Measurements from ENCODE around the gene SPRY2. TPM values are rescaled to one million over a fixed set of nuclear protein-coding genes. Genes with fewer than 3 reads are reported as not detected.
"Not testable (repeated sequence)": the region's sequence is repeated elsewhere in the genome, so short reads cannot be mapped to it uniquely, and the experiment has no call there.

SPRY2 gene
- total and polyA plus RNA-seq, 4 experiments from 2014 or later: 0.38 to 0.42 TPM; not detected in 2

DNA sequence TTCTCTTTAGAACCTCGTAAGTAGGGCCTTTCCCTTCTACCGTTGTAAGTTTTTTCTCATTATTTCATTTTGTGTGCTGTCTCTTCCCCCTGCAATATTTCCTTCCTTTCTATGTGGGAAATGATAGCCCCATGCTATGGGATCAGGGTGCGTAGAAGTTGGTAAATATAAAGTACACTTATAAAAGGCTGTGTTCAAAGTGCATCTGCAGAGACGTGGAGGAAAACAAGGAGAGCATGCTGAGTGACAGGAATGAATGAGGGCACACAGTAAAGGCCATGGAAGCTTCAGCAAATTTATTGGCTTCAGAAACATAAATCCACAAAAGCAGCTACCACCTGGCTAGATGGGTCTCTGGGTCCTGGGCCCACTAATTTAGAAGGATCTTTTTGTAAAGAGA, 21.6 kb upstream of the SPRY2 start:
- H3K27ac ChIP-seq (ENCODE audit: low read depth, low read length): no peak overlapping the region
- no peaks in the 10 kb centered on the region for H3K36me3 ChIP-seq (ENCODE audit: insufficient read depth, low read length)
- no peaks in the 10 kb centered on the region for H3K9me3 ChIP-seq (ENCODE audit: control insufficient read depth in 1 of 2, low read length in 2 of 2)
- H3K27me3 ChIP-seq (ENCODE audit: insufficient read depth, low read length): no peaks in the 10 kb centered on the region
- H3K9me3 Mint-ChIP-seq: no peaks in the 10 kb centered on the region
- DNase-seq: no peak
- H3K27me3 Mint-ChIP-seq: peaks cover 0 to 2% of the 10 kb centered on the region in 2 donors
- no peak overlapping the region for H3K4me3 Mint-ChIP-seq
- no peaks in the 10 kb centered on the region for H3K4me1 ChIP-seq (ENCODE audit: insufficient read depth, low read length)
- peaks cover 0 to 3% (median 0%) of the 10 kb centered on the region in 4 donors for H3K4me1 Mint-ChIP-seq
- intact Hi-C loops (cut with micrococcal nuclease): no loop called here
- no peaks in the 10 kb centered on the region for H3K36me3 Mint-ChIP-seq
- ChIA-PET POLR2A (ENCODE audit: partially characterized antibody) (no interaction called here), CTCF (ENCODE audit: partially characterized antibody) (interaction anchor here (0.5 to 0.6 kb wide), 2 partner anchors 27 to 60 kb away, joined by 3 read pairs; no protein-coding TSS in a partner anchor)
- no peak overlapping the region for H3K27ac Mint-ChIP-seq
- no peak overlapping the region for H3K4me3 ChIP-seq (ENCODE audit: low read length in 2 of 2)

GRCh38 chr13:80361883-80362327, 21.0 kb upstream of the SPRY2 start:
- Histone ChIP-seq H3K27ac (ENCODE audit: low read depth, low read length) (no peak overlapping the region), H3K4me1 (ENCODE audit: insufficient read depth, low read length) (no peaks in the 10 kb centered on the region), H3K36me3 (ENCODE audit: insufficient read depth, low read length) (no peaks in the 10 kb centered on the region), H3K27me3 (ENCODE audit: insufficient read depth, low read length) (no peaks in the 10 kb centered on the region), H3K9me3 (ENCODE audit: control insufficient read depth in 1 of 2, low read length in 2 of 2) (no peaks in the 10 kb centered on the region), H3K4me3 (ENCODE audit: low read length in 2 of 2) (no peak overlapping the region)
- H3K27me3 Mint-ChIP-seq: peaks cover 0 to 4% of the 10 kb centered on the region in 2 donors
- ChIA-PET POLR2A (ENCODE audit: partially characterized antibody) (no interaction called here), CTCF (ENCODE audit: partially characterized antibody) (interaction anchor here (0.6 to 0.7 kb wide), 2 partner anchors 59 to 525 kb away, joined by 3 read pairs; no protein-coding TSS in a partner anchor)
- H3K9me3 Mint-ChIP-seq: no peaks in the 10 kb centered on the region
- no peaks in the 10 kb centered on the region for H3K36me3 Mint-ChIP-seq
- peaks cover 0 to 3% (median 0%) of the 10 kb centered on the region in 4 donors for H3K4me1 Mint-ChIP-seq
- no peak overlapping the region for H3K27ac Mint-ChIP-seq
- no peak for DNase-seq
- H3K4me3 Mint-ChIP-seq: no peak overlapping the region
- intact Hi-C loops (cut with micrococcal nuclease): no loop called here

DNA sequence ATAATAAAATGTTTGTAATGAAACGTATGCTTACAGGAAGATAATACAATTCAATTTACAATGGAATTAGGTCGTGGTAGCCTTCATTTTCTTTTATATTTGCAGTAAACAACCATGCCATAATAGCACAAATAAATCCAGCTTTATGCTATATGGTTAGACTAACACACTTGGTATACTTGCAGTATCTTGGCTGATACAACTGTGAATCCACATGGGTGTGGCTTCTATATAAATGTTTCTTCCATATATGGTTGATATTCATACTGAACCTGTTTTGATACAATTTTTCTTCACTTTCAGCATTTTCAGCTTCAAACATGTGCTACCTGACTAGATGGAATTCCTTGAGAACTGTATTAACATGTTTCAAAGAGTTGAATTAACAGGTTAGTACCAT, 20.4 kb upstream of the SPRY2 start:
- DNase-seq: no peak

DNA sequence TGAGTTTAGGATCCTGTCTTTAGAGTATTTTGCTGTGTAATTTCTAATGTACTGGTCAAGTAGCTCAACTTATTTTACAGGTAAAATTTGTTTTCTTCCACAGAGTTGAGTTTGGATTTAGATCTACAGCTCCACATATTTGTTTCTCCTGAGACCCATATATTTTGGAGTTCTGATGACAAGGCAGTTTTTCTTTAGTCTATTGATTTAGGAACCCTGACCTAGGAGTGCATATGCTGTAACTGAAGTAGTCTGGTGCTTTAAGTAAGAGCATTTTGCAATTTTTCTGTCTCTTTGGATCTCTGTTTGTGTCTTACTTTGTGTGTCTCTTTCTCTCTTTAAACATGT, 19.5 kb upstream of the SPRY2 start:
- H3K27me3 ChIP-seq (ENCODE audit: insufficient read depth, low read length): no peaks in the 10 kb centered on the region
- Mint-ChIP-seq H3K27ac (no peak overlapping the region), H3K9me3 (peaks cover 0 to 4% (median 0%) of the 10 kb centered on the region in 8 donors), H3K4me3 (no peak overlapping the region), H3K4me1 (peaks cover 0 to 3% (median 0%) of the 10 kb centered on the region in 4 donors), H3K27me3 (peaks cover 0 to 4% of the 10 kb centered on the region in 2 donors), H3K36me3 (no peaks in the 10 kb centered on the region)
- no peak overlapping the region for H3K4me3 ChIP-seq (ENCODE audit: low read length in 2 of 2)
- ChIA-PET CTCF (ENCODE audit: partially characterized antibody) (interaction anchor here (1.3 kb wide), 1 partner anchor 17 kb away, joined by 3 read pairs; no protein-coding TSS in a partner anchor), POLR2A (ENCODE audit: partially characterized antibody) (no interaction called here)
- H3K9me3 ChIP-seq (ENCODE audit: control insufficient read depth in 1 of 2, low read length in 2 of 2): no peaks in the 10 kb centered on the region
- H3K4me1 ChIP-seq (ENCODE audit: insufficient read depth, low read length): no peaks in the 10 kb centered on the region
- no peaks in the 10 kb centered on the region for H3K36me3 ChIP-seq (ENCODE audit: insufficient read depth, low read length)
- intact Hi-C loops (cut with micrococcal nuclease): no loop called here
- no peak overlapping the region for H3K27ac ChIP-seq (ENCODE audit: low read depth, low read length)
- DNase-seq: no peak

More for the DNA sequence above, 20.4 kb upstream of the SPRY2 start:
- Mint-ChIP-seq H3K27ac (no peak overlapping the region), H3K4me1 (peaks cover 0 to 3% (median 0%) of the 10 kb centered on the region in 4 donors), H3K27me3 (peaks cover 0 to 4% of the 10 kb centered on the region in 2 donors), H3K36me3 (no peaks in the 10 kb centered on the region), H3K4me3 (no peak overlapping the region), H3K9me3 (no peaks in the 10 kb centered on the region)
- Histone ChIP-seq H3K4me1 (ENCODE audit: insufficient read depth, low read length) (no peaks in the 10 kb centered on the region), H3K9me3 (ENCODE audit: control insufficient read depth in 1 of 2, low read length in 2 of 2) (no peaks in the 10 kb centered on the region), H3K27me3 (ENCODE audit: insufficient read depth, low read length) (no peaks in the 10 kb centered on the region), H3K27ac (ENCODE audit: low read depth, low read length) (no peak overlapping the region), H3K4me3 (ENCODE audit: low read length in 2 of 2) (no peak overlapping the region), H3K36me3 (ENCODE audit: insufficient read depth, low read length) (no peaks in the 10 kb centered on the region)
- POLR2A ChIA-PET (ENCODE audit: partially characterized antibody): no interaction called here
- intact Hi-C loops (cut with micrococcal nuclease): no loop called here
- CTCF ChIA-PET (ENCODE audit: partially characterized antibody): interaction anchor here (0.7 kb wide), 1 partner anchor 525 kb away, joined by 3 read pairs; no protein-coding TSS in a partner anchor

DNA sequence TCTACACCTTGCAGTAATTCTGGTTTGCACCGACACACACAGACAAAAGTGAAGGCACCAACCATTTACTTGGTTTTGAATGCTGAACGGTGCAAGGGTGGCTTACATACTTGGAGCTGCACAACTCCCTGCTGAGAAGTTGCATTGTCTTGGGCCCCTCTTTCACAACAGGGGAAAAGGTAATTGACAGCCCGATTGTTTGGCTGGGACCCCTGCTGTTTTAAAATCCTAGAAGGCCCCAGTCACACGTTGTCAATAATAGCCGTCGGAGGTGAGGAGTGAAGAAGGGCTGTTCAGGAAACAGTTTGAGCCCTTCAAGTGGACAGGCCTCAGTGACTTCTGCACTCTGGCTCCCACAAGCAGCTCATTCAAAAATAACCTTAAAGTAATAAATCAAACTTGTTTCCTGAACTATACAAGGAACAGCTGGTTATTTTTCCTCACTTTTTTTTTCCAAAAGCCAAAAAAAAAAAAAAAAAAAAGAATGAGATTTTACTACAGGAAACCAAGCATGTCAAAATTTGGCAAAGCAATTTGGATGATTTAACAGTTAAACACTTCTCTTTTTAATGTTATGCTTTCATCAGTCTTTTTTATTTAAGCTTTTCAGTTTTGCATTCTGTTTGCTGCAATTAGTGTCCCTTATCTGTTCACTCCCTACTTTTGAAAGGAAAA, 19.0 kb upstream of the SPRY2 start:
- H3K27me3 ChIP-seq (ENCODE audit: insufficient read depth, low read length): no peaks in the 10 kb centered on the region
- no peak overlapping the region for H3K4me3 ChIP-seq (ENCODE audit: low read length in 2 of 2)
- intact Hi-C loops (cut with micrococcal nuclease): no loop called here
- Mint-ChIP-seq H3K4me1 (peaks cover 0 to 3% (median 0%) of the 10 kb centered on the region in 4 donors), H3K36me3 (no peaks in the 10 kb centered on the region), H3K4me3 (no peak overlapping the region), H3K27ac (no peak overlapping the region), H3K27me3 (peaks cover 0 to 4% of the 10 kb centered on the region in 2 donors), H3K9me3 (peaks cover 0 to 5% (median 0%) of the 10 kb centered on the region in 8 donors)
- DNase-seq: no peak
- H3K36me3 ChIP-seq (ENCODE audit: insufficient read depth, low read length): no peaks in the 10 kb centered on the region
- ChIA-PET POLR2A (ENCODE audit: partially characterized antibody) (interaction anchor here (0.5 kb wide), 1 partner anchor 958 kb away, joined by 3 read pairs; no protein-coding TSS in a partner anchor), CTCF (ENCODE audit: partially characterized antibody) (interaction anchor here (1.3 kb wide), 1 partner anchor 17 kb away, joined by 3 read pairs; no protein-coding TSS in a partner anchor)
- H3K27ac ChIP-seq (ENCODE audit: low read depth, low read length): no peak overlapping the region
- no peaks in the 10 kb centered on the region for H3K4me1 ChIP-seq (ENCODE audit: insufficient read depth, low read length)
- H3K9me3 ChIP-seq (ENCODE audit: control insufficient read depth in 1 of 2, low read length in 2 of 2): no peaks in the 10 kb centered on the region

- CTCF ChIA-PET (ENCODE audit: partially characterized antibody): interaction anchor here (0.7 to 1.3 kb wide), 2 partner anchors 16 kb away, joined by 3 read pairs; no protein-coding TSS in a partner anchor
- Mint-ChIP-seq H3K4me3 (no peak overlapping the region), H3K36me3 (no peaks in the 10 kb centered on the region), H3K27ac (no peak overlapping the region), H3K27me3 (peaks cover 0 to 3% of the 10 kb centered on the region in 2 donors), H3K4me1 (peaks cover 0 to 3% (median 0%) of the 10 kb centered on the region in 4 donors), H3K9me3 (peaks cover 0 to 5% (median 0%) of the 10 kb centered on the region in 8 donors)
- Histone ChIP-seq H3K4me1 (ENCODE audit: insufficient read depth, low read length) (no peaks in the 10 kb centered on the region), H3K27me3 (ENCODE audit: insufficient read depth, low read length) (no peaks in the 10 kb centered on the region), H3K9me3 (ENCODE audit: control insufficient read depth in 1 of 2, low read length in 2 of 2) (no peaks in the 10 kb centered on the region), H3K27ac (ENCODE audit: low read depth, low read length) (no peak overlapping the region), H3K4me3 (ENCODE audit: low read length in 2 of 2) (no peak overlapping the region), H3K36me3 (ENCODE audit: insufficient read depth, low read length) (no peaks in the 10 kb centered on the region)
- no peak for DNase-seq
- intact Hi-C loops (cut with micrococcal nuclease): no loop called here
- POLR2A ChIA-PET (ENCODE audit: partially characterized antibody): no interaction called here
Measured at GRCh38 chr13:80359414-80359777, 18.5 kb upstream of the SPRY2 start.

DNA sequence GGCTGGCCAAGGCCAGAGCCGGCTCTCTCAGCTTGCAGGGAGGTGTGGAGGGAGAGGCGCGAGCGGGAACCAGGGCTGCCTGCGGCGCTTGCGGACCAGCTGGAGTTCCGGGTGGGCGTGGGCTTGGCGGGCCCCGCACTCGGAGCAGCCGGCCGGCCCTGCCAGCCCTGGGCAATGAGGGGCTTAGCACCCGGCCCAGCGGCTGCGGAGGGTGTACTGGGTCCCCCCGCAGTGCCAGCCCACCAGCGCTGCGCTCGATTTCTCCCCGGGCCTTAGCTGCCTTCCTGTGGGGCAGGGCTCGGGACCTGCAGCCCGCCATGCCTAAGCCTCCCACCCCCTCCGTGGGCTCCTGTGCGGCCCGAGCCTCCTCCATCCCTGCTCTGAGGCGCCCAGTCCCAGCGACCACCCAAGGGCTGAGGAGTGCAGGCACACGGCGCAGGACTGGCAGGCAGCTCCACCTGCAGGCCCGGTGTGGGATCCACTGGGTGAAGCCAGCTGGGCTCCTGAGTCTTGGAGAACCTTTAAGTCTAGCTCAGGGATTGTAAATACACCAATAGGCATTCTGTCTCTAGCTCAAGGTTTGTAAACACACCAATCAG, 14.7 kb upstream of the SPRY2 start:
- H3K27ac Mint-ChIP-seq; H3K4me3 Mint-ChIP-seq; H3K4me1 Mint-ChIP-seq; H3K4me3 ChIP-seq (ENCODE audit: low read length in 2 of 2); DNase-seq; H3K9me3 ChIP-seq (ENCODE audit: control insufficient read depth in 1 of 2, low read length in 2 of 2); POLR2A ChIA-PET (ENCODE audit: partially characterized antibody); H3K27me3 Mint-ChIP-seq; H3K27ac ChIP-seq (ENCODE audit: low read depth, low read length); H3K27me3 ChIP-seq (ENCODE audit: insufficient read depth, low read length); H3K36me3 Mint-ChIP-seq; H3K4me1 ChIP-seq (ENCODE audit: insufficient read depth, low read length); H3K36me3 ChIP-seq (ENCODE audit: insufficient read depth, low read length); intact Hi-C loops (cut with micrococcal nuclease): not testable (repeated sequence)
- peaks cover 0 to 12% (median 0%) of the 10 kb centered on the region in 8 donors for H3K9me3 Mint-ChIP-seq
- CTCF ChIA-PET (ENCODE audit: partially characterized antibody): interaction anchor here (3.7 kb wide), 1 partner anchor 13 kb away, joined by 24 read pairs; no protein-coding TSS in a partner anchor
